SK-N-SH (cell line): ENCODE data around the gene MAP1LC3B. TPM values are rescaled to one million over a fixed set of nuclear protein-coding genes. Genes with fewer than 3 reads are reported as not detected.
A peak's percentile ranks its signal among the peaks of the same experiment; 100 is the strongest.

Source experiments
- CTCF ChIA-PET: fragments of 300-600, 350-600 bp; formaldehyde crosslinking; extraction: SDS; loops from one replicate; lab custom pipeline; 2021; lab: Yijun Ruan, JAX
- POLR2A ChIA-PET: fragments of 350-600 bp; sonication (Branson Sonifier 250); formaldehyde crosslinking; extraction: SDS; loops from one replicate; lab custom pipeline; 2020; ENCODE audit warnings: antibody characterized with exemption, inconsistent platforms; lab: Yijun Ruan, JAX
- DNase-seq: peaks from one replicate; pipeline ENCODE4 v3.0.0; 2012
- H2AFZ ChIP-seq: fragments of 200-600 bp; sonication (generic); 2 replicates; pipeline ENCODE4 v1.8.1; 2016; ENCODE audit warnings: antibody characterized with exemption, mild to moderate bottlenecking, low read depth
- H3F3A ChIP-seq: fragments of 200-600 bp; sonication (generic); replicated peaks from 2 replicates; pipeline ENCODE3; 2016; ENCODE audit warnings: antibody characterized with exemption, mild to moderate bottlenecking; ENCODE audit not compliant: insufficient read depth
- H3K27ac ChIP-seq, 2 experiments: fragments of 200-500 bp in 1 of 2; fragments of 200-600 bp in 1 of 2; sonication (Bioruptor generic) in 1 of 2; sonication (generic), shearing (Covaris generic) in 1 of 2; 2 replicates each; pipeline versions ENCODE4 v1.5.1 to v1.6.1; 2014 to 2016; ENCODE audit warnings: low read depth in 2 of 2, inconsistent platforms in 1 of 2, low read length in 1 of 2, mild to moderate bottlenecking in 1 of 2, mixed read lengths in 1 of 2
- H3K27me3 ChIP-seq: fragments of 200-600 bp; sonication (generic), shearing (Covaris generic); 2 replicates; pipeline ENCODE4 v1.6.1; 2016; ENCODE audit warnings: mixed run types; ENCODE audit not compliant: insufficient read depth
- H3K36me3 ChIP-seq, 2 experiments: fragments of 200-500 bp in 1 of 2; fragments of 200-600 bp in 1 of 2; sonication (Bioruptor generic) in 1 of 2; sonication (generic) in 1 of 2; replicated peaks in 1 of 2; 2 replicates each; pipeline versions ENCODE3 to v1.5.1; 2014 to 2016; ENCODE audit warnings: low read length in 1 of 2, mild to moderate bottlenecking in 1 of 2; ENCODE audit not compliant: insufficient read depth in 2 of 2, control insufficient read depth in 1 of 2
- H3K4me1 ChIP-seq, 2 experiments: fragments of 200-500 bp in 1 of 2; fragments of 200-600 bp in 1 of 2; sonication (Bioruptor generic) in 1 of 2; sonication (generic), shearing (Covaris generic) in 1 of 2; 2 replicates each; pipeline versions ENCODE4 v1.5.1 to v1.6.1; 2014 to 2016; ENCODE audit warnings: low read depth in 1 of 2, low read length in 1 of 2, mixed run types in 1 of 2; ENCODE audit not compliant: insufficient read depth in 2 of 2, control insufficient read depth in 1 of 2
- H3K4me2 ChIP-seq: fragments of 200-600 bp; sonication (generic), shearing (Covaris generic); 2 replicates; pipeline ENCODE4 v1.6.1; 2017; ENCODE audit warnings: mixed run types
- H3K4me3 ChIP-seq, 2 experiments: fragments of 200-500 bp in 1 of 2; fragments of 200-600 bp in 1 of 2; sonication (Bioruptor generic) in 1 of 2; sonication (generic), shearing (Covaris generic) in 1 of 2; 2 replicates each; pipeline versions ENCODE4 v1.5.1 to v1.8.1; 2014 to 2016; ENCODE audit warnings: low read depth in 2 of 2, inconsistent platforms in 1 of 2, low read length in 1 of 2, mild to moderate bottlenecking in 1 of 2, mixed read lengths in 1 of 2, moderate library complexity in 1 of 2
- H3K79me2 ChIP-seq: fragments of 200-600 bp; sonication (generic); 2 replicates; pipeline ENCODE4 v1.8.1; 2017; ENCODE audit warnings: mild to moderate bottlenecking; ENCODE audit not compliant: insufficient read depth
- H3K9ac ChIP-seq: fragments of 200-600 bp; sonication (generic); 2 replicates; pipeline ENCODE4 v1.6.1; 2017; ENCODE audit warnings: mixed run types
- H3K9me2 ChIP-seq: fragments of 200-600 bp; sonication (generic); 2 replicates; pipeline ENCODE4 v1.6.1; 2017; ENCODE audit warnings: mixed run types
- H3K9me3 ChIP-seq: fragments of 200-600 bp; sonication (generic); 2 replicates; pipeline ENCODE4 v1.6.1; 2017; ENCODE audit warnings: mixed run types, mild to moderate bottlenecking, moderate library complexity
- H4K20me1 ChIP-seq: fragments of 200-600 bp; sonication (generic); 2 replicates; pipeline ENCODE4 v1.6.1; 2017; ENCODE audit warnings: mild to moderate bottlenecking, mixed run types; ENCODE audit not compliant: insufficient read depth
- CHD2 ChIP-seq: fragments of 150-350 bp; IDR thresholded peaks from 2 replicates; pipeline ENCODE4 v1.6.1; 2018; ENCODE audit warnings: low read length; ENCODE audit not compliant: partially characterized antibody
- CTCF ChIP-seq: fragments of 200-600 bp; sonication (generic); IDR thresholded peaks from 2 replicates; pipeline ENCODE4 v1.6.1; 2017; ENCODE audit warnings: antibody characterized with exemption, mild to moderate bottlenecking, moderate library complexity
- ELF1 ChIP-seq: IDR thresholded peaks from 2 replicates; pipeline ENCODE4 v1.4.0; 2012
- EP300 ChIP-seq, 2 experiments: IDR thresholded peaks; 2 replicates each; pipeline versions ENCODE4 v1.4.0 to v1.6.1; 2012; ENCODE audit warnings: borderline replicate concordance in 1 of 2, low read depth in 1 of 2, low read length in 1 of 2
- EZH2phosphoT487 ChIP-seq: fragments of 200-600 bp; sonication (generic); IDR thresholded peaks from 2 replicates; pipeline ENCODE4 v1.6.1; 2017; ENCODE audit warnings: low read depth, mixed run types, mild to moderate bottlenecking, antibody characterized with exemption, moderate library complexity, borderline replicate concordance
- FOSL2 ChIP-seq: IDR thresholded peaks from 2 replicates; pipeline ENCODE4 v1.4.0; 2012; ENCODE audit warnings: low read depth, mild to moderate bottlenecking, moderate library complexity, borderline replicate concordance
- FOXM1 ChIP-seq: IDR thresholded peaks from 2 replicates; pipeline ENCODE4 v1.4.0; 2012; ENCODE audit warnings: low read depth, mild to moderate bottlenecking
- GABPA ChIP-seq: IDR thresholded peaks from 2 replicates; pipeline ENCODE4 v1.4.0; 2012; ENCODE audit warnings: low read depth, mild to moderate bottlenecking
- JUND ChIP-seq: IDR thresholded peaks from 2 replicates; pipeline ENCODE4 v1.4.0; 2012
- REST ChIP-seq: IDR thresholded peaks from 2 replicates; pipeline ENCODE4 v1.6.1; 2012; ENCODE audit warnings: mild to moderate bottlenecking, low read depth, low read length, moderate library complexity
- RFX5 ChIP-seq: IDR thresholded peaks from 2 replicates; pipeline ENCODE4 v1.6.1; 2012; ENCODE audit warnings: mild to moderate bottlenecking, improper control_type of control experiment, low read length
- RXRA ChIP-seq: IDR thresholded peaks from 2 replicates; pipeline ENCODE4 v1.4.0; 2012; ENCODE audit warnings: low read depth, mild to moderate bottlenecking, borderline replicate concordance
- SIN3A ChIP-seq: IDR thresholded peaks from 2 replicates; pipeline ENCODE4 v1.6.1; 2012; ENCODE audit warnings: low read depth, mild to moderate bottlenecking, low read length, moderate library complexity, borderline replicate concordance
- SMC3 ChIP-seq: IDR thresholded peaks from 2 replicates; pipeline ENCODE4 v1.6.1; 2012; ENCODE audit warnings: low read depth, low read length, improper control_type of control experiment
- TAF1 ChIP-seq: IDR thresholded peaks from 2 replicates; pipeline ENCODE4 v1.6.1; 2012; ENCODE audit warnings: low read depth, mild to moderate bottlenecking, low read length, moderate library complexity, borderline replicate concordance
- TCF12 ChIP-seq: IDR thresholded peaks from 2 replicates; pipeline ENCODE4 v1.4.0; 2012
- TEAD4 ChIP-seq: IDR thresholded peaks from 2 replicates; pipeline ENCODE4 v1.4.0; 2012; ENCODE audit warnings: mild to moderate bottlenecking, borderline replicate concordance; ENCODE audit not compliant: insufficient read depth
- USF1 ChIP-seq: IDR thresholded peaks from 2 replicates; pipeline ENCODE4 v1.4.0; 2012; ENCODE audit warnings: low read depth, borderline replicate concordance
- USF2 ChIP-seq: fragments of 150-350 bp; IDR thresholded peaks from 2 replicates; pipeline ENCODE4 v1.6.1; 2017; ENCODE audit warnings: antibody characterized with exemption, low read length, low read depth, borderline replicate concordance
- YY1 ChIP-seq: IDR thresholded peaks from 2 replicates; pipeline ENCODE4 v1.4.0; 2012; ENCODE audit warnings: low read depth, mild to moderate bottlenecking
- ZBTB33 ChIP-seq: IDR thresholded peaks from 2 replicates; pipeline ENCODE4 v1.4.0; 2012; ENCODE audit warnings: low read depth, borderline replicate concordance
- WGBS: methylation state at CpG from one replicate; pipeline ENCODE4 v1.1.6; 2017; ENCODE audit warnings: low lambda C conversion rate; 5-methylcytosine and 5-hydroxymethylcytosine counted together
- polyA plus RNA-seq, 3 experiments: library from polyadenylated mRNA; depleted of rRNA; stranded (reverse); fragments of >200 nt; gene quantifications; 2 replicates each; pipeline ENCODE4 v1.2.3, GENCODE V29; 2012

MAP1LC3B gene
- polyA plus RNA-seq, 1 of the 3 experiments (the other 2 are of a cell fraction) = 33.7 TPM

- ChIA-PET CTCF (interaction anchor here (1.4 to 3.4 kb wide), 4 partner anchors 11 to 200 kb away, joined by 5 to 11 read pairs (median 10); no protein-coding TSS in a partner anchor), POLR2A (no interaction called here)
- Histone ChIP-seq H2AFZ (no peak overlapping the region), H3K9ac (peak overlapping the region; percentile 40; the same call in 1 of the 2 replicates), H3K4me3 (peak overlapping the region; percentile 25 to 63; a peak in 3 of 4 replicates), H3F3A (peaks cover 31% of the 10 kb centered on the region), H3K9me2 (no peaks in the 10 kb centered on the region), H4K20me1 (peaks cover 44% of the 10 kb centered on the region), H3K36me3 (no peaks in the 10 kb centered on the region), H3K4me2 (peak overlapping the region; percentile 93), H3K27me3 (no peaks in the 10 kb centered on the region), H3K9me3 (no peaks in the 10 kb centered on the region), H3K79me2 (peaks cover 76% of the 10 kb centered on the region), H3K27ac (peak overlapping the region; percentile 71 to 93), H3K4me1 (peaks cover 18 to 37% of the 10 kb centered on the region in 2 experiments)
- peak; percentile 41 for DNase-seq
- 79% methylated on average over 17 of the region's 23 CpGs for WGBS
- TF ChIP-seq REST (no peak), TAF1 (no peak), YY1 (no peak), TEAD4 (no peak), JUND (peak; percentile 68), RFX5 (no peak), EP300 (IDR thresholded peaks at IDR 0.05; ENCODE audit: borderline replicate concordance in 1 of 2, low read depth in 1 of 2, low read length in 1 of 2) (no peak; a peak in 1 of 4 replicates), ELF1 (no peak), USF1 (no peak), CHD2 (no peak), FOXM1 (0 out of 2 replicates have a peak, but pooled peaks have one; percentile 20), USF2 (no peak), SMC3 (no peak), RXRA (no peak), GABPA (no peak), ZBTB33 (no peak), TCF12 (peak; percentile 94), EZH2phosphoT487 (no peak), SIN3A (no peak), CTCF (no peak), FOSL2 (peak; percentile 71)
These were observed 43.5 kb downstream of the MAP1LC3B start for GRCh38 chr16:87435372-87436224.
